ENCODE results near the gene BHLHA15. TPM values are rescaled to one million over a fixed set of nuclear protein-coding genes. Genes with fewer than 3 reads are reported as not detected.

The BHLHA15 gene
- total RNA-seq: not detected

DNA sequence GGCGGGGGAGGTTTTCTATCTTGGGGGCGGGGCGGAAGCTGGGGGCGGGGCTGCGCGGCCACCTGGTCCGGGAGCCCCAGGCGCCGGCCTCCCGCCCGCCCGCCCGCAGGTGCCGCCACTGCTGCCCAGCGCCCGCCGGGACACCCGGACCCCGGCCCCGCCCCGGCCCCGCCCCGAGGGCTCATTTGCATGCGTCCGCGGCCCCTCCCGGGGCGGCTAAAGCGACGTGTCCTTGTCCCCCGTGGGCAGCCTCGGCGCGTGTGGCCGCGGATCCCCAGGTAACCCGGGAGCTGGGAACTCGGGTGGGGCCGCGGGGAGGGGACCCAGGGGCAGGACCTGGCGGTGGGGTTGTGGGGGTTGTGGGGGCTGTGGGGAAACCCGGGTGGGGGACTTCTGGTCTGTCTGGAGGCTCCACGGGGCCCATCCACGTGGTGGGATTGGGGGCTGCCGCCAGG, at the start of gene BHLHA15:
Gene BHLHA15 (plus strand): TSS at position 219 of the 455 bp plus-strand sequence. CDS start 871 bp downstream, outside the sequence.
- H3K4me3 ChIP-seq: peak within 1 kb of the TSS; percentile 27 to 42
- H3K27me3 ChIP-seq: no peaks in the 10 kb centered on the region
- TF ChIP-seq, protein P1, sequence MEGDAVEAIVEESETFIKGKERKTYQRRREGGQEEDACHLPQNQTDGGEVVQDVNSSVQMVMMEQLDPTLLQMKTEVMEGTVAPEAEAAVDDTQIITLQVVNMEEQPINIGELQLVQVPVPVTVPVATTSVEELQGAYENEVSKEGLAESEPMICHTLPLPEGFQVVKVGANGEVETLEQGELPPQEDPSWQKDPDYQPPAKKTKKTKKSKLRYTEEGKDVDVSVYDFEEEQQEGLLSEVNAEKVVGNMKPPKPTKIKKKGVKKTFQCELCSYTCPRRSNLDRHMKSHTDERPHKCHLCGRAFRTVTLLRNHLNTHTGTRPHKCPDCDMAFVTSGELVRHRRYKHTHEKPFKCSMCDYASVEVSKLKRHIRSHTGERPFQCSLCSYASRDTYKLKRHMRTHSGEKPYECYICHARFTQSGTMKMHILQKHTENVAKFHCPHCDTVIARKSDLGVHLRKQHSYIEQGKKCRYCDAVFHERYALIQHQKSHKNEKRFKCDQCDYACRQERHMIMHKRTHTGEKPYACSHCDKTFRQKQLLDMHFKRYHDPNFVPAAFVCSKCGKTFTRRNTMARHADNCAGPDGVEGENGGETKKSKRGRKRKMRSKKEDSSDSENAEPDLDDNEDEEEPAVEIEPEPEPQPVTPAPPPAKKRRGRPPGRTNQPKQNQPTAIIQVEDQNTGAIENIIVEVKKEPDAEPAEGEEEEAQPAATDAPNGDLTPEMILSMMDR (IDR thresholded peaks at IDR 0.05): no peak
- no peak for TF ChIP-seq POLR2AphosphoS5 (IDR thresholded peaks at IDR 0.05; ENCODE audit: insufficient read depth in 1 of 2, low read depth in 1 of 2)
- no peak for TF ChIP-seq POLR2A (IDR thresholded peaks at IDR 0.05)
- intact Hi-C loops (cut with DNase I): no loop called here
- no peaks in the 10 kb centered on the region for H3K9me3 ChIP-seq
- H3K27ac ChIP-seq: no peak within 1 kb of the TSS
- DNase-seq (ENCODE audit: extremely low spot score in 2 of 2): no peak
- H3K4me1 ChIP-seq: peaks cover 4% of the 10 kb centered on the region
- peaks cover 0 to 11% of the 10 kb centered on the region in 2 donors for H3K36me3 ChIP-seq

GRCh38 chr7:98162758-98163157, 48.5 kb upstream of the BHLHA15 start:
- Histone ChIP-seq H3K36me3 (peaks cover 0 to 6% of the 10 kb centered on the region in 2 donors), H3K27ac (no peak overlapping the region), H3K4me1 (peaks cover 19% of the 10 kb centered on the region), H3K4me3 (no peak overlapping the region), H3K27me3 (no peaks in the 10 kb centered on the region), H3K9me3 (no peaks in the 10 kb centered on the region)
- DNase-seq (ENCODE audit: extremely low spot score in 2 of 2): no peak
- intact Hi-C loops (cut with DNase I): loop anchor here (5.0 kb wide), 1 partner anchor 50 kb away; no protein-coding TSS in a partner anchor
- TF ChIP-seq, protein P1 (IDR thresholded peaks at IDR 0.05): no peak
- TF ChIP-seq POLR2AphosphoS5 (IDR thresholded peaks at IDR 0.05; ENCODE audit: insufficient read depth in 1 of 2, low read depth in 1 of 2) (no peak), POLR2A (IDR thresholded peaks at IDR 0.05) (no peak)

DNA sequence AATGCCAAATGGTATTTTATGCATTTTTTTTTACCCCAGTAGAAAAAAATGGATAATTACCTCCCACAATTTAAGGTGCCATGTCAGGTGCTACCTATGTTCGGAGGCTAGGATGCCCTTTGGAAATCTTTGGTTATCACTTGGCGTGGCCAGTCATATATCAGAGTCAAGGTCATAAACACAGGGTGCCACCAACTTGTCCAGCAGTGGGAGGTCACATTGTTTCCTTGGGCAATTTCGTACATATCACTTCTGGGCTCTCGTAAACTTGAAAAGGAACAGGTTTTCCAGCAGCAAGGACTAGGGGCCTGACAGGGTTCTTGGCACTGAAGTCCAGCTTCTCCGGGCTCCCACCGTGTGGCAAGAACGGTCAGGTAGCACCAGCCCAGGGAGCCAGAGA, 48.0 kb upstream of the BHLHA15 start:
- Histone ChIP-seq H3K9me3 (no peaks in the 10 kb centered on the region), H3K27me3 (no peaks in the 10 kb centered on the region), H3K4me1 (peaks cover 19% of the 10 kb centered on the region), H3K27ac (peak overlapping the region; percentile 22), H3K4me3 (no peak overlapping the region), H3K36me3 (peaks cover 0 to 6% of the 10 kb centered on the region in 2 donors)
- TF ChIP-seq, protein P1 (IDR thresholded peaks at IDR 0.05): no peak
- TF ChIP-seq POLR2AphosphoS5 (IDR thresholded peaks at IDR 0.05; ENCODE audit: insufficient read depth in 1 of 2, low read depth in 1 of 2) (no peak), POLR2A (IDR thresholded peaks at IDR 0.05) (no peak)
- intact Hi-C loops (cut with DNase I): loop anchor here (5.0 kb wide), 1 partner anchor 51 kb away; no protein-coding TSS in a partner anchor
- no peak for DNase-seq (ENCODE audit: extremely low spot score in 2 of 2)

- Histone ChIP-seq H3K36me3 (peaks cover 0 to 6% of the 10 kb centered on the region in 2 donors), H3K27ac (peak overlapping the region; percentile 22), H3K27me3 (no peaks in the 10 kb centered on the region), H3K4me1 (peaks cover 19% of the 10 kb centered on the region), H3K9me3 (no peaks in the 10 kb centered on the region), H3K4me3 (peak overlapping the region in 1 of 2 donors; percentile 28)
- no peak for TF ChIP-seq POLR2AphosphoS5 (IDR thresholded peaks at IDR 0.05; ENCODE audit: insufficient read depth in 1 of 2, low read depth in 1 of 2)
- TF ChIP-seq, protein P1 (IDR thresholded peaks at IDR 0.05): no peak
- TF ChIP-seq POLR2A (IDR thresholded peaks at IDR 0.05): no peak
- no peak for DNase-seq (ENCODE audit: extremely low spot score in 2 of 2)
- intact Hi-C loops (cut with DNase I): loop anchor here (5.0 kb wide), 1 partner anchor 52 kb away; no protein-coding TSS in a partner anchor
Observed at GRCh38 chr7:98163704-98164494, 47.3 kb upstream of the BHLHA15 start.

All from vagina (tissue), 2 donors.